Chondrocyte (in vitro differentiated cells): ENCODE data around the gene ACTR3. TPM values are rescaled to one million over a fixed set of nuclear protein-coding genes. Genes with fewer than 3 reads are reported as not detected.
A peak's percentile ranks its signal among the peaks of the same experiment; 100 is the strongest.

Experiments used
- DNase-seq: peaks from one replicate; pipeline ENCODE4 v3.0.0; 2021; ENCODE audit warnings: mixed read lengths, low spot score
- H3K27ac Mint-ChIP-seq: one replicate; pipeline ENCODE4 v1.8.0; 2021; ENCODE audit warnings: mild to moderate bottlenecking, moderate library complexity, mixed read lengths; ENCODE audit not compliant: unreplicated experiment
- H3K27me3 Mint-ChIP-seq: 2 replicates; pipeline ENCODE4 v1.8.0; 2021; ENCODE audit warnings: low read depth, mixed read lengths
- H3K36me3 Mint-ChIP-seq: 2 replicates; pipeline ENCODE4 v1.8.0; 2021; ENCODE audit warnings: low read depth, mixed read lengths
- H3K4me1 Mint-ChIP-seq: 2 replicates; pipeline ENCODE4 v1.8.0; 2021; ENCODE audit warnings: low read depth, mild to moderate bottlenecking, mixed read lengths
- H3K4me3 Mint-ChIP-seq: one replicate; pipeline ENCODE4 v1.8.0; 2021; ENCODE audit warnings: mild to moderate bottlenecking, moderate library complexity, mixed read lengths; ENCODE audit not compliant: unreplicated experiment
- H3K9me3 Mint-ChIP-seq: 2 replicates; pipeline ENCODE4 v1.8.0; 2021; ENCODE audit warnings: low read depth, mixed read lengths
- total RNA-seq: library from RNA; stranded (reverse); gene quantifications from 3 replicates; pipeline ENCODE4 v1.2.1, GENCODE V29; 2021
- TF ChIP-seq, protein P1 (sequence below): fragments of 200-600 bp; sonication (generic); IDR thresholded peaks from 2 replicates; pipeline ENCODE4 v1.5.0; 2021; ENCODE audit warnings: antibody characterized with exemption, mild to moderate bottlenecking, moderate library complexity

ACTR3 gene
- total RNA-seq, 1 donor from 2014 or later = 434 TPM

DNA sequence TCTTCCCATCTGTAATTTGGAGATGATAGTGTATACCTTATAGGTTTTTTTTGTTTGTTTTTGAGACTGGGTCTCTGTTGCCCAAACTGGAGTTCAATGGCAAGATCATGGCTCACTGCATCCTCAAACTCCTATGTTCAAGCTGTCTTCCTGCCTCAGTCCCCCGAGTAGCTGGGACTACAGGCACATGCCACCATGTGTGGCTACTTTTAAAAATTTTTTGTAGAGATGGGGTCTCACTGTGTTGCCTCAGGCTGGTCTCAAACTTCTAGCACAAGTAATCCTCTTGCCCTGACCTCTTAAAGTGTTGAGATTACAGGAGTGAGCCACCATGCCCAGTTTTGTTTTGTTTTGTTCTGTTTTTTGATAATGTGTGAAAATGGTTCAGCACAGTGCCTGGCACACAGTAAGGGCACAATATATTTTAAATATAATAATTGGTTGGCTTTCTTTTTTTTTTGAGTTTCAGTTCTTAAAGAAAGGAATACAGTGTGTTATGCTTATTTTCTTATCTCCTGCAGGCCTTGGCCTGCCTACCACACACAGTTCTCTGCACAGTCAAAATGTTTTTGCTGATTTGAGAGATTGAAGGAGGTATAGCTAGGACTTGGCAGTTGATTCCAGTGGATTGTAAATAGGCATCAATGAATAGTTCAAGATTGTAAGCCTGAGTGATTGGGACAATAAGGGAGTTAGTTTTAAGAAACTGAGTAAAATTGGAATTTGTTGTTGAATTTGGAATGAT, 6.1 kb downstream of the ACTR3 start:
- Mint-ChIP-seq H3K4me1 (peaks cover 96% of the 10 kb centered on the region), H3K36me3 (no peaks in the 10 kb centered on the region), H3K27me3 (no peaks in the 10 kb centered on the region), H3K4me3 (no peak overlapping the region), H3K27ac (peak overlapping the region; percentile 94), H3K9me3 (no peaks in the 10 kb centered on the region)
- TF ChIP-seq, protein P1, sequence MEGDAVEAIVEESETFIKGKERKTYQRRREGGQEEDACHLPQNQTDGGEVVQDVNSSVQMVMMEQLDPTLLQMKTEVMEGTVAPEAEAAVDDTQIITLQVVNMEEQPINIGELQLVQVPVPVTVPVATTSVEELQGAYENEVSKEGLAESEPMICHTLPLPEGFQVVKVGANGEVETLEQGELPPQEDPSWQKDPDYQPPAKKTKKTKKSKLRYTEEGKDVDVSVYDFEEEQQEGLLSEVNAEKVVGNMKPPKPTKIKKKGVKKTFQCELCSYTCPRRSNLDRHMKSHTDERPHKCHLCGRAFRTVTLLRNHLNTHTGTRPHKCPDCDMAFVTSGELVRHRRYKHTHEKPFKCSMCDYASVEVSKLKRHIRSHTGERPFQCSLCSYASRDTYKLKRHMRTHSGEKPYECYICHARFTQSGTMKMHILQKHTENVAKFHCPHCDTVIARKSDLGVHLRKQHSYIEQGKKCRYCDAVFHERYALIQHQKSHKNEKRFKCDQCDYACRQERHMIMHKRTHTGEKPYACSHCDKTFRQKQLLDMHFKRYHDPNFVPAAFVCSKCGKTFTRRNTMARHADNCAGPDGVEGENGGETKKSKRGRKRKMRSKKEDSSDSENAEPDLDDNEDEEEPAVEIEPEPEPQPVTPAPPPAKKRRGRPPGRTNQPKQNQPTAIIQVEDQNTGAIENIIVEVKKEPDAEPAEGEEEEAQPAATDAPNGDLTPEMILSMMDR = no peak
- DNase-seq = no peak

DNA sequence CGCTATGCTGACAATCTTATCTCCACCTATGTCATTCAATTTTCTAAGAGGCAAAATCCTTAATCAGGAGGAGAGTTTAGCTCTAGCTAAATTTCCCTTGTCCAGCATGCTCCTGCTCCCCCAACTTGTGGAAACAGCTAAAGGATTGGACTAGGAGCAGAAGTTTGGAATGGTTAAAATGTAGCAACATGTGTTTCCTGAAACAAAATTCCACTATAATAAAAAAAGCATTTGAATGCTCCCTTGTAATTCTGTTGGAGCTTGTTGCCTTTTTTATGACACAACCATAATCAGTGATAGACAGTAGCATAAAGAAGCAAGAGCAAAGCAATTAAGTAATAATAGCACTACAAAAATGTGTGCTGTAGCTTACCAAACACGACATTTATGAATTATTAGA, 6.9 kb downstream of the ACTR3 start:
- Mint-ChIP-seq H3K9me3 (no peaks in the 10 kb centered on the region), H3K4me3 (no peak overlapping the region), H3K36me3 (no peaks in the 10 kb centered on the region), H3K27me3 (no peaks in the 10 kb centered on the region), H3K4me1 (peaks cover 97% of the 10 kb centered on the region), H3K27ac (peak overlapping the region; percentile 94)
- TF ChIP-seq, protein P1 = no peak
- no peak for DNase-seq

DNA sequence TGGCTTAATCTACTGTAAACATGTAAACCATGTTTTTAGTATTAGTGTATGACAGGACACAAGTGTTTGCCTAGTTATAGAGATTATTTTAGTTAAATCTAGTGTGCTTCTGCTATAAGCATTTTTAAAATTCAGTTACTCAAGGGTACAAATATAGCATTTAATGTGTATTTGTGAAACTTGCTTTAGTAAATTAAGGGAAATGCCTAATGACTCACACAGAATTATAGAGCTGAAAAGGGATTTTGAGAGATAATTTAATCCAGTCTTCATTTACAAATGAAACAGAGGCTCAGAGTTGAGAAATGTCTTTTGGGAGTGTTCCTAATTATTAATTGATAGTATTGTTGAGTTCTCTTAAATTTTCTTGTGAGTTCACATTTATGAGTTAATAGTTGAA, 8.2 kb downstream of the ACTR3 start:
- Mint-ChIP-seq H3K4me3 (no peak overlapping the region), H3K27me3 (no peaks in the 10 kb centered on the region), H3K4me1 (peaks cover 96% of the 10 kb centered on the region), H3K27ac (peak overlapping the region; percentile 58), H3K36me3 (no peaks in the 10 kb centered on the region), H3K9me3 (no peaks in the 10 kb centered on the region)
- DNase-seq = no peak
- TF ChIP-seq, protein P1 = no peak

DNA sequence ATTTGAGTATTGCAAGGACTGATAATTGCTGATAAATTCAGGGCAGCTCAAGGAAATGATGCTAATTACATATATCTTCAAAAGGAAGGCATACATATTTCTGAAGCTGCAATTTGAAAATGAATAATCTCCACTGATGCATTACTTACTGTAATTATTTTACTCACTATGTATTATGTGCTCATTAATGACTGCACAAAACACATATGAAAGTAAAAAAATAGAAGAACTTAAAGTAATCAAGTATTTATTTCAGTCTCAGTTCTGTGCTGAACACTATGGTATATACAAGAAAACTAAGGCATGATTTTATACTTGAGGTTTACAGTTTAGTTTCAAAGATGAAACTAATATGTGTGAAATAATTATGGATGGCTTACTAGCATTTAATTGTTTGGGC, 9.3 kb downstream of the ACTR3 start:
- H3K9me3 Mint-ChIP-seq = no peaks in the 10 kb centered on the region
- H3K36me3 Mint-ChIP-seq = no peaks in the 10 kb centered on the region
- no peaks in the 10 kb centered on the region for H3K27me3 Mint-ChIP-seq
- no peak overlapping the region for H3K4me3 Mint-ChIP-seq
- H3K4me1 Mint-ChIP-seq = peaks cover 96% of the 10 kb centered on the region
- peak overlapping the region; percentile 37 for H3K27ac Mint-ChIP-seq
- TF ChIP-seq, protein P1 = no peak
- no peak for DNase-seq

DNA sequence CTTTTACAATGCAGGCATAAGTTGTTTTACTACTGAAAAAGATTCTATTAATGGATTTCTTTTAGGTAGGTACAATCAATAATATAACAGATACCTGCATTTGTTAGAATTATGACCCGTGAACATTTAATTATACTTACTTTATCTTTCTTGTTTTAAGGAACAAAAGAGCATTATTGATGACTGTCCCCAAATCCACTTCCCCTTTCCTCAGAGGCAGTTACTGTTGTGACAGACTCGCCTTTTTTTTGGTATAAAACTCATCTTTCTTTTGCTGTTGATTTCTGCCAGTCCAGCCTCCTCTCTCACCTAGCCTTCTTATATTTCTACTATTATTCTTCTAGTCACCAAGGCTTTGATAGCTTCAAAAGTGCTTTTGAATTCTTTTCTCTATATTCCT, 12.1 kb downstream of the ACTR3 start:
- Mint-ChIP-seq H3K4me3 (no peak overlapping the region), H3K27ac (peak overlapping the region; percentile 59), H3K9me3 (no peaks in the 10 kb centered on the region), H3K4me1 (peaks cover 88% of the 10 kb centered on the region), H3K27me3 (no peaks in the 10 kb centered on the region), H3K36me3 (no peaks in the 10 kb centered on the region)
- DNase-seq = no peak
- TF ChIP-seq, protein P1 = no peak
